Measurements from ENCODE around the gene HOXB8.

The HOXB8 gene

DNA sequence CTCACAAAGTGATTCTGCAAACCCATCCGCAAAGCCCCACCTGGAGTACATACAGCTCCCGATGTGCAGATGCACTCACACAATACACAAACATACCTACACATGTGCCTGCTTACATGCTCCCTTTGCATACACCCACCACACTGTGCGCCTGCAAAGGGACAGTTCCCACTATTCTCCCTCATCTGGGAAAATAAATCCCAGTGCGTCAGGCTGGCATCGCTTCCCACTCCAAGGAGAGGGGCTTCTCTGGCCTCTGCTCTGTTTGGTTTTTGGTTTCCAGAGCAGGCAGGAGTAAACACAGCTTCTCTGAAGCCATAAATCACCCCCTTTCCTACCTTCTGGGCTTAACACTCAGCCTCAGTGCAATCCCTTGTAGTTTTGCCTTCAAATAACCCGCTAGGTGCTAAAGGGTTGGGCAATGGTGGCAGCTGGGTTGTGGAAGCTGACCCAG, 51.7 kb downstream of the HOXB8 start:
- H3K4me3 ChIP-seq (ENCODE audit: control insufficient read depth, low read depth, low read length) = peak overlapping the region; percentile 35
- no peak for DNase-seq (ENCODE audit: low read depth)
- TF ChIP-seq CTCF (conservative IDR thresholded peaks at IDR 0.05; ENCODE audit: control insufficient read depth, insufficient read depth, low read depth, low read length) = no peak

DNA sequence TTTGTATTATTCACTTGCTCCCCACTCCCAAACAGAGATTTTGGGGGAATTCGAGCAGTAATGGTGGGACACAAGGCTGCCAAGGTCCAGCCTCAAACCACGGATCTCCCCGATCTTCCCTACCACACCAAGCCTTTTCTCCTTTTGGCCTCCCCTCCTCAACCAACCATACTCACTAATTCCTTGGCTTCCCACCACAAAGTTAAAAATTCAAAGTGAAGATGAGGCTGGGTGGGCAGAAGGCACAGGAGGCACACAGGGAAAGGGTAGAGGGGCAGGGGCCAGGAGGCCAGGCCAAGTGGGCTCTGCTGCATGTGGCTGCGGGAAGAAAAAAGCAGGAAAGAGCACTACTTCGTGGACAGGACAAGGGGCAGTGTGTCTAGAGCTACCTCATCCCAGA, 52.2 kb downstream of the HOXB8 start:
- TF ChIP-seq CTCF (conservative IDR thresholded peaks at IDR 0.05; ENCODE audit: control insufficient read depth, insufficient read depth, low read depth, low read length) = no peak
- DNase-seq (ENCODE audit: low read depth) = no peak
- H3K4me3 ChIP-seq (ENCODE audit: control insufficient read depth, low read depth, low read length) = no peak overlapping the region

Data from fibroblast of mammary gland (primary cell).